ENCODE data around the gene GRK1. TPM values are rescaled to one million over a fixed set of nuclear protein-coding genes. Genes with fewer than 3 reads are reported as not detected.

Gene GRK1
- total and polyA plus RNA-seq, 2 donors, result 0.11 to 0.14 TPM

- peaks cover 0 to 13% of the 10 kb centered on the region in 2 donors for H3K4me1 ChIP-seq (ENCODE audit: control insufficient read depth in 2 of 2, insufficient read depth in 2 of 2, low read length in 2 of 2)
- H3K27me3 ChIP-seq (ENCODE audit: control insufficient read depth in 2 of 2, insufficient read depth in 1 of 2, low read length in 1 of 2), result no peaks in the 10 kb centered on the region
- H3K4me3 ChIP-seq (ENCODE audit: low read length in 2 of 2), result no peak overlapping the region
- peaks cover 0 to 7% of the 10 kb centered on the region in 2 donors for H3K9me3 ChIP-seq (ENCODE audit: control insufficient read depth in 2 of 2, insufficient read depth in 1 of 2, low read length in 1 of 2)
- no peak overlapping the region for H3K27ac ChIP-seq (ENCODE audit: low read depth in 1 of 2, low read length in 1 of 2)
- 96% methylated on average over 30 of the region's 30 CpGs for WGBS
- no peak for DNase-seq (ENCODE audit: low read depth in 6 of 9, low spot score in 9 of 9)
- H3K36me3 ChIP-seq (ENCODE audit: control insufficient read depth in 2 of 2, insufficient read depth in 2 of 2, low read length in 1 of 2), result peaks cover 65 to 93% of the 10 kb centered on the region in 2 donors
Observed at GRCh38 chr13:113637262-113638160, 29.5 kb upstream of the GRK1 start.

- 98% methylated on average over 37 of the region's 37 CpGs for WGBS
- Histone ChIP-seq H3K9me3 (ENCODE audit: control insufficient read depth in 2 of 2, insufficient read depth in 1 of 2, low read length in 1 of 2) (peaks cover 0 to 7% of the 10 kb centered on the region in 2 donors), H3K27me3 (ENCODE audit: control insufficient read depth in 2 of 2, insufficient read depth in 1 of 2, low read length in 1 of 2) (no peaks in the 10 kb centered on the region), H3K4me1 (ENCODE audit: control insufficient read depth in 2 of 2, insufficient read depth in 2 of 2, low read length in 2 of 2) (peaks cover 0 to 13% of the 10 kb centered on the region in 2 donors), H3K4me3 (ENCODE audit: low read length in 2 of 2) (no peak overlapping the region), H3K36me3 (ENCODE audit: control insufficient read depth in 2 of 2, insufficient read depth in 2 of 2, low read length in 1 of 2) (peaks cover 65 to 85% of the 10 kb centered on the region in 2 donors), H3K27ac (ENCODE audit: low read depth in 1 of 2, low read length in 1 of 2) (no peak overlapping the region)
- DNase-seq (ENCODE audit: low read depth in 6 of 9, low spot score in 9 of 9), result no peak
Observed at GRCh38 chr13:113638173-113638746, 28.8 kb upstream of the GRK1 start.

GRCh38 chr13:113638806-113639205 lies 28.2 kb upstream of the GRK1 start:
- 98% methylated on average over 8 of the region's 8 CpGs for WGBS
- peaks cover 60 to 81% of the 10 kb centered on the region in 2 donors for H3K36me3 ChIP-seq (ENCODE audit: control insufficient read depth in 2 of 2, insufficient read depth in 2 of 2, low read length in 1 of 2)

GRCh38 chr13:113639616-113640262 lies 27.3 kb upstream of the GRK1 start:
- Histone ChIP-seq H3K4me1 (ENCODE audit: control insufficient read depth in 2 of 2, insufficient read depth in 2 of 2, low read length in 2 of 2) (peaks cover 0 to 6% of the 10 kb centered on the region in 2 donors), H3K9me3 (ENCODE audit: control insufficient read depth in 2 of 2, insufficient read depth in 1 of 2, low read length in 1 of 2) (peaks cover 0 to 7% of the 10 kb centered on the region in 2 donors), H3K36me3 (ENCODE audit: control insufficient read depth in 2 of 2, insufficient read depth in 2 of 2, low read length in 1 of 2) (peaks cover 55 to 71% of the 10 kb centered on the region in 2 donors), H3K27me3 (ENCODE audit: control insufficient read depth in 2 of 2, insufficient read depth in 1 of 2, low read length in 1 of 2) (no peaks in the 10 kb centered on the region), H3K4me3 (ENCODE audit: low read length in 2 of 2) (no peak overlapping the region), H3K27ac (ENCODE audit: low read depth in 1 of 2, low read length in 1 of 2) (no peak overlapping the region)
- 97% methylated on average over 27 of the region's 27 CpGs for WGBS
- DNase-seq (ENCODE audit: low read depth in 6 of 9, low spot score in 9 of 9), result no peak

More at GRCh38 chr13:113638806-113639205, 28.2 kb upstream of the GRK1 start:
- Histone ChIP-seq H3K27ac (ENCODE audit: low read depth in 1 of 2, low read length in 1 of 2) (no peak overlapping the region), H3K9me3 (ENCODE audit: control insufficient read depth in 2 of 2, insufficient read depth in 1 of 2, low read length in 1 of 2) (peaks cover 0 to 7% of the 10 kb centered on the region in 2 donors), H3K27me3 (ENCODE audit: control insufficient read depth in 2 of 2, insufficient read depth in 1 of 2, low read length in 1 of 2) (no peaks in the 10 kb centered on the region), H3K4me1 (ENCODE audit: control insufficient read depth in 2 of 2, insufficient read depth in 2 of 2, low read length in 2 of 2) (peaks cover 0 to 10% of the 10 kb centered on the region in 2 donors), H3K4me3 (ENCODE audit: low read length in 2 of 2) (no peak overlapping the region)
- no peak for DNase-seq (ENCODE audit: low read depth in 6 of 9, low spot score in 9 of 9)

- peaks cover 39 to 55% of the 10 kb centered on the region in 2 donors for H3K36me3 ChIP-seq (ENCODE audit: control insufficient read depth in 2 of 2, insufficient read depth in 2 of 2, low read length in 1 of 2)
- 91% methylated on average over 7 of the region's 7 CpGs for WGBS
- no peak for DNase-seq (ENCODE audit: low read depth in 6 of 9, low spot score in 9 of 9)
- H3K9me3 ChIP-seq (ENCODE audit: control insufficient read depth in 2 of 2, insufficient read depth in 1 of 2, low read length in 1 of 2), result peaks cover 0 to 4% of the 10 kb centered on the region in 2 donors
- no peak overlapping the region for H3K4me3 ChIP-seq (ENCODE audit: low read length in 2 of 2)
- no peaks in the 10 kb centered on the region for H3K27me3 ChIP-seq (ENCODE audit: control insufficient read depth in 2 of 2, insufficient read depth in 1 of 2, low read length in 1 of 2)
- H3K4me1 ChIP-seq (ENCODE audit: control insufficient read depth in 2 of 2, insufficient read depth in 2 of 2, low read length in 2 of 2), result peaks cover 0 to 4% of the 10 kb centered on the region in 2 donors
- H3K27ac ChIP-seq (ENCODE audit: low read depth in 1 of 2, low read length in 1 of 2), result no peak overlapping the region
Observed at GRCh38 chr13:113641426-113641825, 25.6 kb upstream of the GRK1 start.

GRCh38 chr13:113642563-113642962 lies 24.5 kb upstream of the GRK1 start:
- Histone ChIP-seq H3K9me3 (ENCODE audit: control insufficient read depth in 2 of 2, insufficient read depth in 1 of 2, low read length in 1 of 2) (peaks cover 0 to 2% of the 10 kb centered on the region in 2 donors), H3K4me3 (ENCODE audit: low read length in 2 of 2) (no peak overlapping the region), H3K36me3 (ENCODE audit: control insufficient read depth in 2 of 2, insufficient read depth in 2 of 2, low read length in 1 of 2) (peaks cover 28 to 43% of the 10 kb centered on the region in 2 donors), H3K27me3 (ENCODE audit: control insufficient read depth in 2 of 2, insufficient read depth in 1 of 2, low read length in 1 of 2) (no peaks in the 10 kb centered on the region), H3K4me1 (ENCODE audit: control insufficient read depth in 2 of 2, insufficient read depth in 2 of 2, low read length in 2 of 2) (peaks cover 0 to 14% of the 10 kb centered on the region in 2 donors), H3K27ac (ENCODE audit: low read depth in 1 of 2, low read length in 1 of 2) (no peak overlapping the region)
- no peak for DNase-seq (ENCODE audit: low read depth in 6 of 9, low spot score in 9 of 9)
- 98% methylated on average over 2 of the region's 2 CpGs for WGBS

- Histone ChIP-seq H3K36me3 (ENCODE audit: control insufficient read depth in 2 of 2, insufficient read depth in 2 of 2, low read length in 1 of 2) (peaks cover 19 to 34% of the 10 kb centered on the region in 2 donors), H3K27me3 (ENCODE audit: control insufficient read depth in 2 of 2, insufficient read depth in 1 of 2, low read length in 1 of 2) (no peaks in the 10 kb centered on the region), H3K27ac (ENCODE audit: low read depth in 1 of 2, low read length in 1 of 2) (no peak overlapping the region), H3K9me3 (ENCODE audit: control insufficient read depth in 2 of 2, insufficient read depth in 1 of 2, low read length in 1 of 2) (peaks cover 0 to 2% of the 10 kb centered on the region in 2 donors), H3K4me1 (ENCODE audit: control insufficient read depth in 2 of 2, insufficient read depth in 2 of 2, low read length in 2 of 2) (peaks cover 0 to 14% of the 10 kb centered on the region in 2 donors), H3K4me3 (ENCODE audit: low read length in 2 of 2) (no peak overlapping the region)
- 93% methylated on average over 5 of the region's 5 CpGs for WGBS
- no peak for DNase-seq (ENCODE audit: low read depth in 6 of 9, low spot score in 9 of 9)
Observed at GRCh38 chr13:113643593-113643992, 23.4 kb upstream of the GRK1 start.

GRCh38 chr13:113644800-113645199 lies 22.2 kb upstream of the GRK1 start:
- H3K36me3 ChIP-seq (ENCODE audit: control insufficient read depth in 2 of 2, insufficient read depth in 2 of 2, low read length in 1 of 2), result peaks cover 11 to 22% of the 10 kb centered on the region in 2 donors
- 96% methylated on average over 1 of the region's 1 CpG for WGBS
- no peak overlapping the region for H3K27ac ChIP-seq (ENCODE audit: low read depth in 1 of 2, low read length in 1 of 2)

More at GRCh38 chr13:113644800-113645199, 22.2 kb upstream of the GRK1 start:
- Histone ChIP-seq H3K4me1 (ENCODE audit: control insufficient read depth in 2 of 2, insufficient read depth in 2 of 2, low read length in 2 of 2) (peaks cover 0 to 14% of the 10 kb centered on the region in 2 donors), H3K9me3 (ENCODE audit: control insufficient read depth in 2 of 2, insufficient read depth in 1 of 2, low read length in 1 of 2) (peaks cover 0 to 2% of the 10 kb centered on the region in 2 donors), H3K4me3 (ENCODE audit: low read length in 2 of 2) (no peak overlapping the region), H3K27me3 (ENCODE audit: control insufficient read depth in 2 of 2, insufficient read depth in 1 of 2, low read length in 1 of 2) (no peaks in the 10 kb centered on the region)
- no peak for DNase-seq (ENCODE audit: low read depth in 6 of 9, low spot score in 9 of 9)
